ENCODE data around the gene RESF1. TPM values are rescaled to one million over a fixed set of nuclear protein-coding genes. Genes with fewer than 3 reads are reported as not detected.
"Not testable (repeated sequence)": the region's sequence is repeated elsewhere in the genome, so short reads cannot be mapped to it uniquely, and the experiment has no call there.

RESF1 gene
- total RNA-seq (2014; rRNA removed; shearing (Covaris generic)), result 11.0 and 12.1 TPM in 2 replicates

DNA sequence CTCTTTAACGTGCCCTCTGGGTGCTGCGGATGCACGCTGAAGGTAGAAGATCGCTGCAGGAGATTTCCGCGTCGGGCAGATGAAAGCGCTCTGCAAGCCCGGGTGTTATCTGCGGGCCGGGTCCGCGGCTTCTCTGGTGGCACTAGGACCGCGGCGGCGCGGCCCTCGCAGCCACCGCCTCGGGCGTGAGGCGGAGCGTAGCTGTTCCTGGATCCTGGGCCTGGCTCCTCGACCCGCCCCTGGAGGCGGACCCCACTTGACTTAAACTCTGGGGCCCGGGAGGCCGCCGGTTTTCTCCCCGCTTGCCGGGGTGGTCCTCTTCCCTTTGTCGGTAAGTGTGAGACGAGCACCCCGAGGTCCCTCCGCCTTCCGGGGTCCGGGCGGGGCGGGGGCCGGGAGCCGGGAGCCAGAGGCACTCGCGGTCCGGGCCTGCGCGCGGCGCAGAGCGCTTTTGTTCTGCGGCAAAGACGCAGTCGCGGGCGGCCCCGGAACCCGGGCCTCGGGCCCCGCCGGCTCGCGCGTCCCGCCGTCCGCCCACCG is at the start of gene RESF1:
TSS of gene RESF1 (plus strand) at position 255 of the 540 bp plus-strand sequence. CDS start 21,541 bp downstream, outside the sequence.
- DNase-seq (ENCODE audit: low spot score), result peak; percentile 95

- no peak for DNase-seq (ENCODE audit: low spot score)
Measured at GRCh38 chr12:31914927-31915326, 44.3 kb upstream of the RESF1 start.

- no peak for DNase-seq (ENCODE audit: low spot score)
Measured at GRCh38 chr12:31915446-31915845, 43.8 kb upstream of the RESF1 start.

DNA sequence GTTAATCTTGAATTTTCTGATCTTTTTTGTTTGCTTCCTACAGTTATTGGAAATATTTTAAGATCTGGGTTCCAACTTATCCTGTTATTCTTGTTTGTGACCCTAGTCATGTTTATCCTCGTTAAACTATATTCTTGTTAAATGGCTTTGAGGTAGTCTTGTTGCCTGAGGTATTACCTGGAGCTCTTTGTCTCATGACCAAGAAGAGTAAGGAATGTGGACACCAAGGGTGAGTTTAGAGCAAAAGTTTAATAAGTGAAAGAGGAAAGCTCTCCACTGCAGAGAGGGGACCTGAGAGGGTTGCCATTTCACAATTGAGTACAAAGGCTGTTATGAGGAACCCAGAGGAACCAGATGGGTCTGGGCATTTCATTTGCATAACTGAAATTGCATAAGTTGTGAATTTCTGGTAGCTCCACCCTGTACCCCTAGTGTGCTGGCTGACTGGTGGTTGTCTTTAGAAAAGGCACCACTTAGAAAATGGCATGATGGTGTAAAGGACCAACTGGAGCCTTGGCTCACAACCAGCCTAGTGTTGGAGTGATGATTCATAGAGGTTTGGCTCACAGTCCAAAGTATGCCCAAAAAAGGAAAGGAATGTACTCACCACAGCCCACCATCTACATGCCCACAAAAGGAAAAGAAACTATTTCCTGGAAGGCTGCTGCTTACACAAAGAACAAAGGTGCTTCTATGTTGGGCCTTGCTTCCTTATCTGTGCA is 36.7 kb upstream of the RESF1 start:
- no peak for DNase-seq (ENCODE audit: low spot score)

GRCh38 chr12:31923063-31923412 is 36.2 kb upstream of the RESF1 start:
- DNase-seq (ENCODE audit: low spot score), result no peak

DNA sequence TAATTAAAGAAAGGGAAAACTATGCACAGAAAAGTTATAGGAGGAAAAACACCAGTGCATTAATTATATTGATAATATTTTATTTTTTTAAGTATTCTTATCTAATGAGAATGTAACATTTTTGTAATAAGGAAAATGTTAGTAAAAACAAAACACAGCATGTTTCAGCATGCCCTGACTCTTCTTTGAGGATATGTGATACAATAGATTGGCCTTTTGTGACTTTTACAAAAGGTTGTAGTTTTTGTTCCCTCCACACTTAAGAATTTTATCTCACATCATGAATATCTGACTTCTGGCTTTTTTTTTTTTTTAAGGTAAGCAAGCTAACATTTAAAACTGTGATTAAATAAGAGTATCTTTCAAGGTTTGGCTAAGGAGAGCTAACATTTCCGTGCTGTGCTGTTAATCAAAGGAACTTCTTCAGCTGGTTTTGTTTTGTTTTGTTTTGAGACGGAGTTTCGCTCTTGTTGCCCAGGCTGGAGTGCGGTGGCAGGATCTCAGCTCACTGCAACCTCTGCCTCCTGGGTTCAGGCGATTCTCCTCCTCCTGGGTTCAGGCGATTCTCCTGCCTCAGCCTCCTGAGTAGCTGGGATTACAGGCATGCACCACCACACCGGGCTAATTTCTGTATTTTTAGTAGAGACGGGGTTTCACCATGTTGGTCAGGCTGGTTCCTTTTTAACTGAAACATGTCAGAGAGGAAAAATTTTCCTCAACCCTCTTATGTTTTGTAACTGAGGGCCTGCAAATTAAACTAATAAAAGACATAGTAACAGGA is 30.8 kb upstream of the RESF1 start:
- no peak for DNase-seq (ENCODE audit: low spot score)

- DNase-seq (ENCODE audit: low spot score), result no peak
Measured at GRCh38 chr12:31929027-31929526, 30.1 kb upstream of the RESF1 start.

- no peak for DNase-seq (ENCODE audit: low spot score)
Measured at GRCh38 chr12:31931796-31932715, 27.2 kb upstream of the RESF1 start.

DNA sequence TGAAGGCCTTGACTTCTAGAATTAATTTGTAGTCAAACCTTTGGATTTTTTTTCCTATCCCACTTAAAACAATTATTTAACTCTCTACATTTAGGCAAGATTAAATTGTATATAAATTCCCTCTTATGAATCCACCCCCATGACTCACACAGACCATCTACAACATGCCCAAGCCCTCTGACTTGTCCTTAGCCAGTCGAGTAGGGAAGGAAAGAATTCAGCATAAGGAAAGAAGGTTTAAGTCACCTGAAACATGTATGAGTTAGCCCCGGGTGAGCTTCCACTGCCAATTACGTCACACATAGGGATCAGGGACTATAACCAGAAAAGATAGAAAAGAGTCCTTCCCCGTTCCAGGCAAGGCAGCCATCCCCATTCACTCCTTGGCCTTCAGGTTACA is 14.9 kb upstream of the RESF1 start:
- no peak for DNase-seq (ENCODE audit: low spot score)

DNA sequence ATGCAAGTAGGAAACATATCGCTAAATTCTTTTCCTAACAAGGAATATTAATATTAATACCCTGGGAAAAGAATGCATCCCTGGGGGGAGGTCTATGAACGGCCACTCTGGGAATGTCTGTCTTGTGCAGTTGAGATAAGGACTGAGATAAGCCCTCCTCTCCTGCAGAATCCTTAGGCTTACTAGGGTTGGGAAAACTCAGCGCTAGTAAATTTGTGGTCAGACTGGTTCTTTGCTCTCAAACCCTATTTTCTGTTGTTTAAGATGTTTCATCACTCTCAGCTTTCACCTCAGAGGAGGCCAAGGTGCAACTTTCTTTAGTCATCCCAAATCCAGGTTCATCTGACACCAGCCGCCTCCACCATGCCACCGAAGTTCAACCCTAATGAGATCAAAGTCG is 11.2 kb upstream of the RESF1 start:
- no peak for DNase-seq (ENCODE audit: low spot score)

DNA sequence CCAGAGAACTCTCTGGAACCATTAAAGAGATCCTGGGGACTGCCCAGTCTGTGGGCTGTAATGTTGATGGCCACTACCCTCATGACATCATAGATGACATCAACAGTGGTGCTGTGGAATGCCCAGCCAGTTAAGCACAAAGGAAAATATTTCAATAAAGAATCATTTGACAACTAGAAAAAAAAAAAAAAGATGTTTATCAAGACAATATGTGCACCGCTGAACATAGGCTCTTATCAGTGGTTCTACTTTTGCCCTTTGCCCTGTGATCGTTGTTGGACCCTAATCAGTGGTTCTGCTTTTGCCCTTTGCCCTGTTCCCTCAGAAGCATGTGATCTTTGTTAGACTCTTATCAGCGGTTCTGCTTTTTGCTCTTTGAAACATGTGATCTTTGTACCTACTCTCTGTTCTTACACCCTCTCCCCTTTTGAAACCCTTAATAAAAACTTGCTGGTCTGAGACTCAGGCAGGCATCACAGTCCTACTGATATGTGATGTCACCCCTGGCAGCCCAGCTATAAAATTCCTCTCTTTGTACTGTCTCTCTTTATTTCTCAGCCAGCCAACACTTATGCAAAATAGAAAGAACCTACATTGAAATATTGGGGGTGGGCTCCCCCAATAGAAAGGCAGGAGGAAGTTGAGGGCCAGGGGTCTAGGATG is 10.4 kb upstream of the RESF1 start:
- not testable (repeated sequence) for DNase-seq (ENCODE audit: low spot score)

- no peak for DNase-seq (ENCODE audit: low spot score)
Measured at GRCh38 chr12:31950088-31950487, 9.1 kb upstream of the RESF1 start.

- DNase-seq (ENCODE audit: low spot score), result no peak
Measured at GRCh38 chr12:31950492-31950891, 8.7 kb upstream of the RESF1 start.

GRCh38 chr12:31951008-31951407 is 8.2 kb upstream of the RESF1 start:
- no peak for DNase-seq (ENCODE audit: low spot score)

DNA sequence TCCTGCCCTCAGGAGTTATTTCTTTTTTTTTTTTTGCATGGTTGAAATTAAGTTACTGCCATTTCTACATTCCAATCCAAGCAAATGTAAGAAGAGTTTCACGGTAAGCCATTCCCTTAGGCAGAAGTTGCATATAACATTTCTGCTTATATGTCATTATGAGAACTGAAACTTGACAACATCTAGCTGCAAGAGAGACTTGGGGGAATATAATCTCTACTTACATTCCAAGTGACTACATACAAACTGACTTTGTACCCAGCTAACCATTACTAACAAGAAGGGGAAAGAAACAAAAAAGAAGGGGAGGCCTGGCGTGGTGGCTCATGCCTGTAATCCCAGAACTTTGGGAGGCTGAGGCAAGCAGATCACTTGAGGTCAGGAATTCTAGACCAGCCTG is 7.3 kb upstream of the RESF1 start:
- DNase-seq (ENCODE audit: low spot score), result no peak

DNA sequence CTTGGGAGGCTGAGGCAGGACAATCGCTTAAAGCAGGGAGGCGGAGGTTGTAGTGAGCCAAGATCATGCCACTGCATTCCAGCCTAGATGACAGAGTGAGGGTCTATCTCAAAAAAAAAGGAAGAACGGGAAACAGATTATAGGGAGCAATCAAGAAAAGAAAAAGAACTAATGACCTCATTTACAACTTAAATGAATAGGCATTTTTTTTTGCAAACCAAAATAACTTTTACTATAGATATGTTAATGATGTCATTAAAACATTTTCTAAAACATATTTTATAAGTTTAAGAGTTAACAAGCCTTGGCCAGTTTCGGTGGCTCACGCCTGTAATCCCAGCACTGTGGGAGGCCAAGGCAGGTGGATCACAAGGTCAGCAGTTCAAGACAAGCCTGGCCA is 6.8 kb upstream of the RESF1 start:
- DNase-seq (ENCODE audit: low spot score), result no peak

DNA sequence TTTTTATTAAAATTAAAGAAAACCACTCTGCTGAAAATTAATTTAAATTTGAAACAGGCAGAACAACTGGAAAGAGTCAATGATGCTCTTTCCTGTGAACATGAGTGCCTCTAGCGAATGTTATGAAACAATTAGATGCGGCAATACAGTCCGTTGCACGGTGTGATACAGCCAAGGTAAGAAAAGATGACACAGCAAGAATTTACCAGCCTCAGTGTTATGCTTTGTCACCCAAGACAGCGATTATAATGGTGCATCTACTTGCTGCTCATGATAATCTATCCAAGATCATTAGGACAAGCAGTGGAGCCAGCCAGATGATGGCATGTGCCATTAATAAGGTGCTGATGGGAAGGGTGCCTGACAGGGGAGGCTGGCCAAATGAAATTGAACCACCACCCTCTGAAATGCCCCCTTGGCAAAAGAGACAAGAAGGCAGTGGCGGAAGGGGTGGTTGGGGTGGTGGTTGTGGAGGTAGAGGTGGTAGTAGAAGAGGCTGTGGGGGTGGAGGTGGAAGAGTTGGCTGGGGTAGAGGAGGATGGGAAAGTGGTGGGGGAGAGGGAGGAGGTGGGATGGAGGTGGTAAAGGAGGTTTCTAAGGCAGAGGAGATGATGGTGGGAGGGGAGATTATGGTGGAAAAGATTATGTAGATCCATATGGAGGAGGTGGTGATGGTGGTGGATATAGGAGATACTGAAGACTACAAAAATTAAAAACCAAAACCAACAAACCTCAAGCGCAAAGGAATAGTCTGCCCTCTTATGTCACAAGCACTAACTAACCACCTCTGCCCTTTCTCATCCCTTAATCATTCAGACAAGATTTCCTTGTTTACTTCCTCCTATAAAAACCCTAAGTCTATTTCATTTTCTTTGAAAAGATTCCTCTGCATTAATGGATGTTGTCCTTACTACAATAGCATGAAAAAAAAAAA is 4.0 kb upstream of the RESF1 start:
- peak; percentile 38 for DNase-seq (ENCODE audit: low spot score)

DNA sequence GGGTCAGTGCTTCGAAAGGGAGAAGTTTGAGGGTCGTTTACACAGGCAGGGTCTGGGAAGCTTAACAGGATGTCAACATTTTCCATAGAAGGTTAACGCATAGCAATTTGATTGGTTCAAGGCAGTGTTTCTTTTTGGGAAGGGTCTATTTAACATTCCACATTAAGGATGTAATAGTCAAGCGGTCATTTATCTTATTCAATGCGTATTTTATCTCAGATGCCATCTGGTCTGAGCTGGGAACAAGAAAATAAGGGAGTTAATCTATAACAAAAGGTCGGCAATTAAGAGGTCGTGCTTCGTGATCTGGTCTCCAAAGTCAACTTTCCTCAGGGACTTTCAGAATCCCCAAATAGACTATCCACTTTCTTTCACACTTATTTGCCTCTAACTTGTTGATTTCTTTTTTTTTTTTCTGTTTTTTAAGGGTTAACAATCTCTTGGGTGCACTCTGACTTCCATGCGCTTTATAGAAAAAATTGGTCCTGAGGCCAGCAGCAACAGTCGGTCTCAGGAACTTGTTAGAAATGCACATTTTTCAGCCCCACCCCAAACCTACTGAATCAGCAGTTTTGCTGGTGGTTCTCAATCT is 550 bp upstream of the RESF1 start:
- DNase-seq (ENCODE audit: low spot score), result no peak

- DNase-seq (ENCODE audit: low spot score), result peak; percentile 77
Measured at GRCh38 chr12:31959701-31960391, 631 bp downstream of the RESF1 start.

Measured in HT-29 (cell line).